RWPE1 (cell line): ENCODE measurements around the gene RHBDF2.

ENCODE experiments used
- CTCF ChIA-PET: fragments of 350-600 bp; sonication (Branson Sonifier 250); formaldehyde crosslinking; extraction: SDS; loops from one replicate; lab custom pipeline; 2021; lab: Yijun Ruan, JAX
- POLR2A ChIA-PET: fragments of 400-600 bp; formaldehyde crosslinking; extraction: SDS; loops from one replicate; lab custom pipeline; 2020; ENCODE audit warnings: antibody characterized with exemption; ENCODE audit not compliant: low non-redundant PET; lab: Yijun Ruan, JAX
- DNase-seq: peaks from one replicate; pipeline ENCODE4 v3.0.0; 2012; ENCODE audit warnings: low spot score
- H3K27ac ChIP-seq: fragments of 450-650 bp; 2 replicates; pipeline ENCODE4 v1.5.1; 2017
- TF ChIP-seq, protein P1 (sequence below): fragments of 450-650 bp; conservative IDR thresholded peaks from 2 replicates; pipeline ENCODE4 v1.5.1; 2017; ENCODE audit warnings: low read depth, mild to moderate bottlenecking

RHBDF2 gene

DNA sequence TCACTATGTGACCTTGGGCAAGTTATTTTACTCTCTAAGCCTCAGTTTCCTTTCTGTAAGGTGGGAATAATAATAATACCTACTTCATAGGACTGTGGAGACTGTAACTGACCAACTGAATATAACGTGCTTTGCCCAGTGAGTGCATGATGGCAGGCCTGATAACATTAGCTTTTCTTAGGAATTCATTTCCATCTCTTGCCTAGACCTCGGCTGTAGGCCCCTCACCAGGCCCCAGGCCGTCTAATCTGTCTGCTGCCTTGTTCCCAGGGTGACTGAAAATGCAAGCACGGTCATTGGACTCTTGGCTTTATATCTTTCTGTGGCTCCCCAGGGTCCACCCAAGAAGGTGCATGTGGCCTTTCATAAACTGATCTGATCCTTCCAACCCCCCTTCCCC is 41.5 kb downstream of the RHBDF2 start:
- TF ChIP-seq, protein P1, sequence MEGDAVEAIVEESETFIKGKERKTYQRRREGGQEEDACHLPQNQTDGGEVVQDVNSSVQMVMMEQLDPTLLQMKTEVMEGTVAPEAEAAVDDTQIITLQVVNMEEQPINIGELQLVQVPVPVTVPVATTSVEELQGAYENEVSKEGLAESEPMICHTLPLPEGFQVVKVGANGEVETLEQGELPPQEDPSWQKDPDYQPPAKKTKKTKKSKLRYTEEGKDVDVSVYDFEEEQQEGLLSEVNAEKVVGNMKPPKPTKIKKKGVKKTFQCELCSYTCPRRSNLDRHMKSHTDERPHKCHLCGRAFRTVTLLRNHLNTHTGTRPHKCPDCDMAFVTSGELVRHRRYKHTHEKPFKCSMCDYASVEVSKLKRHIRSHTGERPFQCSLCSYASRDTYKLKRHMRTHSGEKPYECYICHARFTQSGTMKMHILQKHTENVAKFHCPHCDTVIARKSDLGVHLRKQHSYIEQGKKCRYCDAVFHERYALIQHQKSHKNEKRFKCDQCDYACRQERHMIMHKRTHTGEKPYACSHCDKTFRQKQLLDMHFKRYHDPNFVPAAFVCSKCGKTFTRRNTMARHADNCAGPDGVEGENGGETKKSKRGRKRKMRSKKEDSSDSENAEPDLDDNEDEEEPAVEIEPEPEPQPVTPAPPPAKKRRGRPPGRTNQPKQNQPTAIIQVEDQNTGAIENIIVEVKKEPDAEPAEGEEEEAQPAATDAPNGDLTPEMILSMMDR = no peak

DNA sequence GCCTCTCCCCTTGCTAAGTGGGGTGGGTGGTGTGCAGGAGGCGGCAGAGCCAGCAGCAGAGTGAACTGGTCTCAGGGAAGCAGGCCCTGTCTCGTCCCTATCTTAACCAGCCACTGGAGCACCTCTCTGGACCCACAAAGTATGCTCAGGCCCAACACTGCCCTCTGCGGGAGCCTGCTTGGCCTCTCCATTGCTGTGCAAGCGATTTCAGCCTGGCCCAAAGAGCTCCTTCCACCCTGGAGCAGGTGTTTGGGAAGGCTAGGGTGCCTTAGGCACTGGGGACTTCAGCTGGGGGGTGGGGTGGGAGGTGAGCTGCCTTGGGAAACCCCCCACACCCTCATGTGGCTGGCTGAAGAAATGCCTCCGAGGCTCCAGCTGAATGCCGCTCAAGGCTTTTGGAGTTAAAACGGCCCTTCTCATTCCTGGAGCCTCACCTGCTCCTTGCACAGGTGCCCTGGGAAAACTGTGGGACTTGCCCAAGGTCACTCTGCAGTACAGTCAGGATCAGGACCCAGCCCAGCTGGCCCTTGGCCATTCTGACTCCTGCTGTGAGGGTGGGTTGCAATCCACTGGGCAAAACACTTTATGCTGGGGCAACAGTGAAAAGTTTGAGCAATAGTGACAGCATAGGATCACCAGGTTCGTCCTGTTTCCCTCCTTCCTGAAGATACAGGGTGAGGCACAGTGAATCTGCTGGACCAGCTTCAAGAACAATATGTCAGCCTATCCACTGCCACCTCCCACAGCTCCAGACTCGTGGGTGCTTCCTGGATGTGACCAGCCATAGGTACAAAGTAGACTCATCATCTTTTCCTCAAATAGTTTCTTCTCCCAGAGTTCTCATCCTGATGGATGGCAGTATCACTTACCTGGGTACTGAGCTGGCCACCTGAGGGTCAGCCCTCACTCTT is 42.4 kb downstream of the RHBDF2 start:
- peak; percentile 60 for DNase-seq
- POLR2A ChIA-PET = interaction anchor here (0.6 kb wide), 3 partner anchors 34 to 58 kb away, joined by 3 to 6 read pairs (median 5); no protein-coding TSS in a partner anchor
- TF ChIP-seq, protein P1 = peak; percentile 61
- no peak overlapping the region for H3K27ac ChIP-seq
- CTCF ChIA-PET = interaction anchor here (0.6 to 2.7 kb wide), 19 partner anchors 8 to 338 kb away, joined by 3 to 27 read pairs (median 5); partner anchors contain the start of genes AANAT and RHBDF2

More for the DNA sequence above, 41.5 kb downstream of the RHBDF2 start:
- ChIA-PET POLR2A (interaction anchor here (0.6 kb wide), 2 partner anchors 15 to 202 kb away, joined by 4 read pairs; no protein-coding TSS in a partner anchor), CTCF (interaction anchor here (1.1 to 2.7 kb wide), 4 partner anchors 23 to 51 kb away, joined by 6 to 27 read pairs (median 9); no protein-coding TSS in a partner anchor)
- no peak overlapping the region for H3K27ac ChIP-seq
- DNase-seq = no peak

DNA sequence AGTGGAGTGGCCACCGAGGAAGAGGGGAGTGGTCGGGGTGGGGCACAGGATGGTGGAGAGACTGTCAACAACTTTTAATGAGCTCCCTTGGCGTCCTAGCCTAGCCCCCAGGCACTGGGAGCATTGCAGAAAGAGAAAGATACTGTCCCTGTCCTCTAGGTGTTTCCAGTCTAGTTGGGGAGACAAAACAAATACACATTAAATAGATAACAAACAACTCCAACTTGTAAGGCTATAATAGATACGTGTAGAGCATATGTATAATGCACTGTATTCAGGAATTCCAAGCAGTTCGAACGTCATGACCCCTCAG is 47.8 kb downstream of the RHBDF2 start:
- no peak overlapping the region for H3K27ac ChIP-seq
- POLR2A ChIA-PET = no interaction called here
- CTCF ChIA-PET = interaction anchor here (1.1 kb wide), 1 partner anchor 70 kb away, joined by 3 read pairs; no protein-coding TSS in a partner anchor
- DNase-seq = no peak
- TF ChIP-seq, protein P1 = no peak; the same call in 1 of the 2 replicates

DNA sequence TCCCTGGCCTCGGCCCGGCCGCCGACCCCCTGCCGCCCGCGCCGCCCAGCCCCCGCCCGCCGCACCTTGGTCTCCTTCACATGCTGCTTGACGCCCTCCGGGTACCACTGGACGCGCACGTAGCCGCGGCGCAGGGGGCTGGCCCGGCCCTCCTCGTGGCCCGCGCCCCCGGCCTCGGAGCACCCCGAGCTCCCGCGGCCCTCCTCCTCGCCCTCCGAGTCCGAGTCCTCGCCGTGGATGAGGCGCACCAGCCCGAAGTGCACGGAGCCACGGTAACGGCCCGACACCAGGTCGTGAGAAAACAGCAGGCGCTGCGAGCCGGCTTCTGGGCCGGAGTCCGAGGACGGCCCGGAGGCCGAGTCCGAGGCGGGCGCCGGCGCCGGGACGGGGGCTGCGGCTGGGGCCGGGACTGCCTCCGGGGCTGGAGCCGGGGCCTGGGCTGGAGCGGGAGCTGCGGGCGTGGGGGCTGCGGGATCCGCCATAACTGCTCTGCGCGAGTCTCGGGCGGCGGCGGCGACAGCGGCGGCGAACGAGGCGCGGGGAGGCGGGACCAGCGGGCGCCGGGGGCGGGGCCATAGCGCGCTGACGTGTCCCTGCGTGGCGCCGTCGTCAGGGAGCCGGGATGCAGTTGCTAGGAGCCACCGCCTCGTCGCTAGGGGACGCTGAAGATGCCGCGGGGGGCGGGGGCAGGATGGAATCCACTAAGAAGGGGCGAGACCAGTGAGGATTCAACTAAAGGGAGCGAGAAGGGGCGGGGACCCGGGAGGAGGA is 48.4 kb downstream of the RHBDF2 start, which contains the start of gene UBE2O:
TSS of gene UBE2O (minus strand) at position 493 of the 771 bp plus-strand sequence. CDS start at position 482, 11 bp downstream.
- peak; percentile 89 for DNase-seq
- POLR2A ChIA-PET = interaction anchor here (0.7 kb wide), 1 partner anchor 37 kb away, joined by 3 read pairs; no protein-coding TSS in a partner anchor
- TF ChIP-seq, protein P1 = no peak; the same call in 1 of the 2 replicates
- CTCF ChIA-PET = interaction anchor here (0.5 to 1.1 kb wide), 5 partner anchors 44 to 969 kb away, joined by 3 to 4 read pairs (median 3); no protein-coding TSS in a partner anchor
- H3K27ac ChIP-seq = peak within 1 kb of the TSS; percentile 69

GRCh38 chr17:76452127-76452659 is 49.0 kb downstream of the RHBDF2 start:
- POLR2A ChIA-PET = interaction anchor here (0.7 kb wide), 1 partner anchor 37 kb away, joined by 3 read pairs; no protein-coding TSS in a partner anchor
- DNase-seq = no peak
- TF ChIP-seq, protein P1 = no peak
- CTCF ChIA-PET = interaction anchor here (0.5 to 0.8 kb wide), 5 partner anchors 17 to 319 kb away, joined by 3 to 4 read pairs (median 3); no protein-coding TSS in a partner anchor
- peak overlapping the region; percentile 69 for H3K27ac ChIP-seq
